ENCODE results near the gene RFX1.

The RFX1 gene

GRCh38 chr19:13977803-13978202, 28.3 kb downstream of the RFX1 start:
- Histone ChIP-seq H3K4me3 (ENCODE audit: low read length) (no peak overlapping the region), H3K27ac (ENCODE audit: low read length) (no peak overlapping the region), H3K4me2 (ENCODE audit: low read depth, low read length) (no peak overlapping the region)

GRCh38 chr19:13976446-13976845, 29.7 kb downstream of the RFX1 start:
- no peaks in the 10 kb centered on the region for H3F3A ChIP-seq (ENCODE audit: insufficient read depth, low read length)
- H3K36me3 ChIP-seq (replicated peaks; ENCODE audit: insufficient read depth, low read length) = no peaks in the 10 kb centered on the region
- no peak overlapping the region for H3K27ac ChIP-seq (ENCODE audit: low read length)
- no peak overlapping the region for H3K4me2 ChIP-seq (ENCODE audit: low read depth, low read length)
- H3K79me2 ChIP-seq (ENCODE audit: low read length) = no peaks in the 10 kb centered on the region
- H4K20me1 ChIP-seq (ENCODE audit: insufficient read depth, low read length) = no peaks in the 10 kb centered on the region
- no peak overlapping the region for H2AFZ ChIP-seq (ENCODE audit: low read length)
- H3K9me3 ChIP-seq (replicated peaks; ENCODE audit: insufficient read depth, low read length) = no peaks in the 10 kb centered on the region
- no peaks in the 10 kb centered on the region for H3K27me3 ChIP-seq (replicated peaks; ENCODE audit: insufficient read depth, low read length)
- no peak for DNase-seq
- no peaks in the 10 kb centered on the region for H3K9me2 ChIP-seq (replicated peaks; ENCODE audit: insufficient read depth, low read length)
- H3K4me3 ChIP-seq (ENCODE audit: low read length) = no peak overlapping the region
- TF ChIP-seq EZH2phosphoT487 (IDR thresholded peaks at IDR 0.05; ENCODE audit: low read length) (no peak), CTCF (IDR thresholded peaks at IDR 0.05; ENCODE audit: low read length) (no peak), EZH2 (optimal IDR thresholded peaks at IDR 0.05; ENCODE audit: low read depth, low read length) (no peak)
- no peak overlapping the region for H3K9ac ChIP-seq (ENCODE audit: low read length)
- H3K4me1 ChIP-seq (ENCODE audit: low read length) = no peaks in the 10 kb centered on the region

More at GRCh38 chr19:13977803-13978202, 28.3 kb downstream of the RFX1 start:
- no peaks in the 10 kb centered on the region for H3K79me2 ChIP-seq (ENCODE audit: low read length)
- H2AFZ ChIP-seq (ENCODE audit: low read length) = no peak overlapping the region
- H3K9me3 ChIP-seq (replicated peaks; ENCODE audit: insufficient read depth, low read length) = no peaks in the 10 kb centered on the region
- H4K20me1 ChIP-seq (ENCODE audit: insufficient read depth, low read length) = no peaks in the 10 kb centered on the region
- DNase-seq = no peak
- H3F3A ChIP-seq (ENCODE audit: insufficient read depth, low read length) = no peaks in the 10 kb centered on the region
- TF ChIP-seq EZH2 (optimal IDR thresholded peaks at IDR 0.05; ENCODE audit: low read depth, low read length) (no peak), EZH2phosphoT487 (IDR thresholded peaks at IDR 0.05; ENCODE audit: low read length) (no peak), CTCF (IDR thresholded peaks at IDR 0.05; ENCODE audit: low read length) (no peak)
- no peaks in the 10 kb centered on the region for H3K9me2 ChIP-seq (replicated peaks; ENCODE audit: insufficient read depth, low read length)
- H3K4me1 ChIP-seq (ENCODE audit: low read length) = no peaks in the 10 kb centered on the region
- H3K27me3 ChIP-seq (replicated peaks; ENCODE audit: insufficient read depth, low read length) = no peaks in the 10 kb centered on the region
- no peaks in the 10 kb centered on the region for H3K36me3 ChIP-seq (replicated peaks; ENCODE audit: insufficient read depth, low read length)
- no peak overlapping the region for H3K9ac ChIP-seq (ENCODE audit: low read length)

GRCh38 chr19:13975870-13976269, 30.2 kb downstream of the RFX1 start:
- Histone ChIP-seq H4K20me1 (ENCODE audit: insufficient read depth, low read length) (no peaks in the 10 kb centered on the region), H3K4me1 (ENCODE audit: low read length) (no peaks in the 10 kb centered on the region), H3K79me2 (ENCODE audit: low read length) (no peaks in the 10 kb centered on the region), H3K4me2 (ENCODE audit: low read depth, low read length) (no peak overlapping the region), H3K9me2 (replicated peaks; ENCODE audit: insufficient read depth, low read length) (no peaks in the 10 kb centered on the region), H3K9me3 (replicated peaks; ENCODE audit: insufficient read depth, low read length) (no peaks in the 10 kb centered on the region), H3K27ac (ENCODE audit: low read length) (no peak overlapping the region), H3K27me3 (replicated peaks; ENCODE audit: insufficient read depth, low read length) (no peaks in the 10 kb centered on the region), H3K9ac (ENCODE audit: low read length) (no peak overlapping the region), H3F3A (ENCODE audit: insufficient read depth, low read length) (no peaks in the 10 kb centered on the region), H2AFZ (ENCODE audit: low read length) (no peak overlapping the region), H3K36me3 (replicated peaks; ENCODE audit: insufficient read depth, low read length) (no peaks in the 10 kb centered on the region), H3K4me3 (ENCODE audit: low read length) (no peak overlapping the region)
- no peak for TF ChIP-seq EZH2phosphoT487 (IDR thresholded peaks at IDR 0.05; ENCODE audit: low read length)
- no peak for TF ChIP-seq EZH2 (optimal IDR thresholded peaks at IDR 0.05; ENCODE audit: low read depth, low read length)
- TF ChIP-seq CTCF (IDR thresholded peaks at IDR 0.05; ENCODE audit: low read length) = no peak
- DNase-seq = no peak

Data from MM.1S (cell line).